Stimulated activated CD8-positive, alpha-beta memory T cell treated with anti-CD3 and anti-CD28 coated beads, Interleukin-12 subunit alpha, Interleukin-12 subunit beta, amount 100 ng/mL, for 4 hours (primary cell): ENCODE measurements around the gene TES.

Source experiments
- DNase-seq: peaks from one replicate; pipeline ENCODE4 v3.0.0-alpha.2; 2020; ENCODE audit warnings: low read depth

The TES gene

GRCh38 chr7:116194115-116194514 is 16.2 kb upstream of the TES start:
- DNase-seq, result no peak

GRCh38 chr7:116195451-116195850 is 14.9 kb upstream of the TES start:
- DNase-seq, result no peak

- DNase-seq, result no peak
Observed at GRCh38 chr7:116196947-116197346, 13.4 kb upstream of the TES start.

- DNase-seq, result no peak
Observed at GRCh38 chr7:116197360-116197759, 13.0 kb upstream of the TES start.

- no peak for DNase-seq
Observed at GRCh38 chr7:116198748-116199410, 11.5 kb upstream of the TES start.

GRCh38 chr7:116200963-116201362 is 9.4 kb upstream of the TES start:
- no peak for DNase-seq

- DNase-seq, result no peak
Observed at GRCh38 chr7:116206141-116206540, 4.2 kb upstream of the TES start.

GRCh38 chr7:116208919-116209318 is 1.4 kb upstream of the TES start:
- no peak for DNase-seq

GRCh38 chr7:116209561-116210070 is 723 bp upstream of the TES start:
- DNase-seq, result no peak

- DNase-seq, result peak; percentile 54
Observed at GRCh38 chr7:116211006-116211912, 920 bp downstream of the TES start.

- no peak for DNase-seq
Observed at GRCh38 chr7:116211913-116212596, 1.7 kb downstream of the TES start.

GRCh38 chr7:116212869-116213268 is 2.5 kb downstream of the TES start:
- DNase-seq, result no peak

- DNase-seq, result no peak
Observed at GRCh38 chr7:116213361-116214130, 3.2 kb downstream of the TES start.

GRCh38 chr7:116214921-116215320 is 4.6 kb downstream of the TES start:
- no peak for DNase-seq

- no peak for DNase-seq
Observed at GRCh38 chr7:116215551-116215950, 5.2 kb downstream of the TES start.

- DNase-seq, result no peak
Observed at GRCh38 chr7:116216956-116217571, 6.7 kb downstream of the TES start.

GRCh38 chr7:116218051-116218645 is 7.8 kb downstream of the TES start:
- no peak for DNase-seq

GRCh38 chr7:116218747-116219146 is 8.4 kb downstream of the TES start:
- DNase-seq, result no peak

- DNase-seq, result no peak
Observed at GRCh38 chr7:116219288-116219687, 8.9 kb downstream of the TES start.

GRCh38 chr7:116219834-116220233 is 9.5 kb downstream of the TES start:
- no peak for DNase-seq

GRCh38 chr7:116222501-116222900 is 12.2 kb downstream of the TES start:
- no peak for DNase-seq
